Neutrophil (primary cell): ENCODE data around the gene COL25A1.
"Not testable (repeated sequence)": the region's sequence is repeated elsewhere in the genome, so short reads cannot be mapped to it uniquely, and the experiment has no call there.

Experiments
- H3K27ac ChIP-seq: fragments of 200-600 bp; sonication (generic); 2 replicates; pipeline ENCODE4 v1.5.1; 2016; ENCODE audit warnings: mild to moderate bottlenecking, moderate library complexity
- H3K27me3 ChIP-seq: fragments of 200-600 bp; sonication (generic); 2 replicates; pipeline ENCODE4 v1.6.0; 2016; ENCODE audit warnings: mild to moderate bottlenecking
- H3K36me3 ChIP-seq: fragments of 200-600 bp; sonication (generic); 2 replicates; pipeline ENCODE4 v1.5.1; 2017
- H3K4me1 ChIP-seq, 2 experiments: fragments of 200-600 bp in 1 of 2; sonication (generic) in 1 of 2; 1 replicate in 1 of 2; 2 replicates in 1 of 2; pipeline versions ENCODE4 v1.5.1 to v1.6.1; 2013 to 2016; ENCODE audit warnings: low read depth in 1 of 2, low read length in 1 of 2, mild to moderate bottlenecking in 1 of 2, moderate library complexity in 1 of 2; ENCODE audit not compliant: control insufficient read depth in 1 of 2, insufficient read depth in 1 of 2
- H3K4me3 ChIP-seq, 2 experiments: fragments of 200-600 bp in 1 of 2; sonication (generic) in 1 of 2; 1 replicate in 1 of 2; 2 replicates in 1 of 2; pipeline ENCODE4 v1.5.1; 2013 to 2016; ENCODE audit warnings: low read depth in 1 of 2, low read length in 1 of 2, mild to moderate bottlenecking in 1 of 2, moderate library complexity in 1 of 2
- H3K9me3 ChIP-seq: fragments of 200-600 bp; sonication (generic); 2 replicates; pipeline ENCODE4 v1.5.1; 2016
- TF ChIP-seq, protein P1 (sequence below): fragments of 200-600 bp; sonication (generic); IDR thresholded peaks from 2 replicates; pipeline ENCODE4 v1.5.1; 2016; ENCODE audit warnings: antibody characterized with exemption

Gene COL25A1

DNA sequence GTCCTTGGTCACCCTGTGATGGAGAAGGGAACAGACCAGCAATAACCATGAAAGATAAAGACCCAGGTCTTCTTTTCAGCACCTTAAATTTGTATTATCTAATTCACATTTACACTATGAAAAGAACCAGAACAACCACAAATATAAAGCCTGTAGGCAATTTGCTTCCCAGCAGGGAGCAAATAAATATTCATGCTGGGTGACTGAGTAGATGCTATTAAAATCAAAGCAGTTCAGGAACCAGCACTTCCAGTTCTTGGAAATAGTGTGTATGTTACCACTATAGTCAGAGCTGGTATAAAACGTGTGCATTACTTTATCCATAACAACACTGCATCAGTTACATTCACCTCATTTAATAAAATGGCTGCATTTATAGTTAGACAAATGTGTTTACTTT, 361.8 kb downstream of the COL25A1 start:
- H3K27ac ChIP-seq: no peak overlapping the region
- H3K27me3 ChIP-seq: no peaks in the 10 kb centered on the region
- TF ChIP-seq, protein P1, sequence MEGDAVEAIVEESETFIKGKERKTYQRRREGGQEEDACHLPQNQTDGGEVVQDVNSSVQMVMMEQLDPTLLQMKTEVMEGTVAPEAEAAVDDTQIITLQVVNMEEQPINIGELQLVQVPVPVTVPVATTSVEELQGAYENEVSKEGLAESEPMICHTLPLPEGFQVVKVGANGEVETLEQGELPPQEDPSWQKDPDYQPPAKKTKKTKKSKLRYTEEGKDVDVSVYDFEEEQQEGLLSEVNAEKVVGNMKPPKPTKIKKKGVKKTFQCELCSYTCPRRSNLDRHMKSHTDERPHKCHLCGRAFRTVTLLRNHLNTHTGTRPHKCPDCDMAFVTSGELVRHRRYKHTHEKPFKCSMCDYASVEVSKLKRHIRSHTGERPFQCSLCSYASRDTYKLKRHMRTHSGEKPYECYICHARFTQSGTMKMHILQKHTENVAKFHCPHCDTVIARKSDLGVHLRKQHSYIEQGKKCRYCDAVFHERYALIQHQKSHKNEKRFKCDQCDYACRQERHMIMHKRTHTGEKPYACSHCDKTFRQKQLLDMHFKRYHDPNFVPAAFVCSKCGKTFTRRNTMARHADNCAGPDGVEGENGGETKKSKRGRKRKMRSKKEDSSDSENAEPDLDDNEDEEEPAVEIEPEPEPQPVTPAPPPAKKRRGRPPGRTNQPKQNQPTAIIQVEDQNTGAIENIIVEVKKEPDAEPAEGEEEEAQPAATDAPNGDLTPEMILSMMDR: no peak
- H3K36me3 ChIP-seq: no peaks in the 10 kb centered on the region
- no peak overlapping the region for H3K4me3 ChIP-seq
- no peaks in the 10 kb centered on the region for H3K9me3 ChIP-seq
- H3K4me1 ChIP-seq: no peaks in the 10 kb centered on the region

DNA sequence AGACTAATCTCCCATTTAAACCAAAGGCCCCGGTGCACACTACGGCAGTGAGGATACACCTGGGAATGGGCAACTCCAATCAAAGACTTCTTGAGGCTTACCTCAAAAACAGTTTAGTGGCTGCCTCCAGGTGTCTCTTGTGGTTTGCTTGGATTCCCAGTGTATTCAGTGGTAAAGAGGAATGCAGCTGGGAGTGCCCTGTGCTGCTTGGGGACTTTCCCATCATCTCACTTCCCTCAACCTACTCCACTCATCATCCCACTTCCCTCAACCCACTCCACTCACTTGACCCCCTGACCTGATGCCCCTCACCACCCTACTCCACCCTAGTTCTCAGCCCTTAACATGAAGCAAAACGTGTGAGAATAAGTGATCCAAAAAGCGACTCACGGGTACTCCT, 362.3 kb downstream of the COL25A1 start:
- TF ChIP-seq, protein P1: no peak
- no peaks in the 10 kb centered on the region for H3K9me3 ChIP-seq
- H3K27ac ChIP-seq: no peak overlapping the region
- no peaks in the 10 kb centered on the region for H3K36me3 ChIP-seq
- H3K27me3 ChIP-seq: no peaks in the 10 kb centered on the region
- no peaks in the 10 kb centered on the region for H3K4me1 ChIP-seq
- no peak overlapping the region for H3K4me3 ChIP-seq

DNA sequence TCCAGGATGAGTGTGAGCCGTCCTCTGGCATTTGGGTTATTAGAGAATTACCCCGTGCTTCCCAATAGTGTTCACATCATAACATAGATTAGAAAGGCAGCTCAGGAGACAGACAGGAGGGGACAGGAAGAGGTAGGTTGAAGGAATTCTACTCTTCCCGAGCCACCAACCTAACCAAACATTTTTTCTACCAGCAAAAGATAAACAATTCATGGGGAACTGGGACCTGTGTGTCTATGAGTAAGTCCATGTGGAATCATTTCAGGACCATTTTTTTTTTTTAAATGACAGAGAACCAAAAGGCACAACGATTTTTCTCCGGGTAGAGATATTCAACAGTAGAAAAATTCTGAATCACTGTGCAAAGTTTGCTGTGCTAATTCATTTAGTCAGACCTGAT, 365.4 kb downstream of the COL25A1 start:
- TF ChIP-seq, protein P1: no peak
- Histone ChIP-seq H3K9me3 (no peaks in the 10 kb centered on the region), H3K4me3 (no peak overlapping the region), H3K4me1 (no peaks in the 10 kb centered on the region), H3K27me3 (no peaks in the 10 kb centered on the region), H3K36me3 (no peaks in the 10 kb centered on the region), H3K27ac (no peak overlapping the region)

DNA sequence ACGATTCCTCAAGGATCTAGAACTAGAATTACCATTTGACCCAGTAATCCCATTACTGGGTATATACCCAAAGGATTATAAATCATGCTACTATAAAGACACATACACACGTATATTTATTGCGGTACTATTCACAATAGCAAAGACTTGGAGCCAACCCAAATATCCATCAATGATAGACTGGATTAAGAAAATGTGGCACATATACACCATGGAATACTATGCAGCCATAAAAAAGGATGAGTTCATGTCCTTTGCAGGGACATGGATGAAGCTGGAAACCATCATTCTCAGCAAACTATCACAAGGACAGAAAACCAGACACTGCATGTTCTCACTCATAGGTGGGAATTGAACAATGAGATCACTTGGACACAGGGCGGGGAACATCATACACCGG, 368.5 kb downstream of the COL25A1 start:
- not testable (repeated sequence) for H3K27me3 ChIP-seq, H3K9me3 ChIP-seq, H3K36me3 ChIP-seq, H3K27ac ChIP-seq, H3K4me1 ChIP-seq, H3K4me3 ChIP-seq

DNA sequence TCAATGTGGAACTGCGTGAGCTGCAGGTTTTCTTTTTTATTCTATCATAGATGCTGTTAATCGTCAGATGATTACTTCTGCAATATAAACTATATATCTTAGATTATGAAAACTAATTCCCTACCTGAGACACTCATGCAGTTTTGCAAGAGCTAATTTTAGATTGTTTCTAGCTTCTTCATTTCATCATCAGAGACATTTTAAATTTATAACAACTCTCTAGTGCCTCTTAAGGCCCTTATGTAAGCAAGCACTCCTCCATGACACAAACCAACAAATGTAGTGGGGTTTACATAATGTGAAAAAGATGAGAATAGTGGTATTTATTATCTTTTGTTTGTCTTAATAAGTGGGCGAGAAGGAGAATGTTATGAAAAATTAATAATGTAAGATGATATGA, 369.4 kb downstream of the COL25A1 start:
- H3K27ac ChIP-seq: no peak overlapping the region
- no peaks in the 10 kb centered on the region for H3K4me1 ChIP-seq
- no peaks in the 10 kb centered on the region for H3K27me3 ChIP-seq
- TF ChIP-seq, protein P1: no peak
- no peak overlapping the region for H3K4me3 ChIP-seq
- no peaks in the 10 kb centered on the region for H3K36me3 ChIP-seq
- H3K9me3 ChIP-seq: no peaks in the 10 kb centered on the region

DNA sequence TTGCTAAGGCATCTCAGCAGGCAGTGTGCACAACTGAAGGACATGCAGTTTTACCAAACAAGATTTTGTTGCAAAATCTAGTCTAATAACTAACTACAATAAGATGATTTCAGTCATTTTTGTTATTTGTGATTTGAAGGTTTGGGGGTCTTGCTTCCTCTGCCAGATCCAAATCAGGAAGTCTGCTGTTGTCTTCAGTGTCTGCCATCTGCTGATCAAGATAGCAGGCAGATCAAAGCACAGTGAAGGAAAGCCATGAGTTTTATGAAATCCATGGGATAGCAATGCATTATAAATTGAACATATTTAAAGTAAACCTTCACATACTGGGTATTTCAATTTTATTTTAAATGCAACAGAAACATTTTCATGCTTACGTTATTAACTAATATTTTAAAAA, 370.5 kb downstream of the COL25A1 start:
- Histone ChIP-seq H3K36me3 (no peaks in the 10 kb centered on the region), H3K27me3 (no peaks in the 10 kb centered on the region), H3K4me1 (no peaks in the 10 kb centered on the region), H3K9me3 (no peaks in the 10 kb centered on the region), H3K4me3 (no peak overlapping the region), H3K27ac (no peak overlapping the region)
- TF ChIP-seq, protein P1: no peak
